Measurements from ENCODE around the gene CHORDC1.

DNA sequence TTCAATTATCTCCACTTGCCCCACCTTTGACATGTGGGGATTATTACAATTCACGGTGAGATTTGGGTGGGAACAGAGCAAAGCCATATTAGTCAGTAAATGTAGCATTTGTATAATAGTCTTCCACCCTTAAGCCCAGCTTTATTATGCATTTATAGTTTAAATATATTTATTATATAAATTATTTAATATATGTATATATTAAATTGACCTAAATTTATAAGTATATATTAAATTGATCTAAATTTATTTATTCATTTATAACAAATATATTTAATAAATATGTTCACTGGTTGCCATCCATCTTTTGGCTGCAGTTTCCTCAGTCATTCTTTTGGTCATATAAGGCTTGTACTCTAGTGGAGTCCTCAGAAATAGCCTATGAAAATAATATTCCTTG is 23.6 kb upstream of the CHORDC1 start:
- TF ChIP-seq, protein P1, sequence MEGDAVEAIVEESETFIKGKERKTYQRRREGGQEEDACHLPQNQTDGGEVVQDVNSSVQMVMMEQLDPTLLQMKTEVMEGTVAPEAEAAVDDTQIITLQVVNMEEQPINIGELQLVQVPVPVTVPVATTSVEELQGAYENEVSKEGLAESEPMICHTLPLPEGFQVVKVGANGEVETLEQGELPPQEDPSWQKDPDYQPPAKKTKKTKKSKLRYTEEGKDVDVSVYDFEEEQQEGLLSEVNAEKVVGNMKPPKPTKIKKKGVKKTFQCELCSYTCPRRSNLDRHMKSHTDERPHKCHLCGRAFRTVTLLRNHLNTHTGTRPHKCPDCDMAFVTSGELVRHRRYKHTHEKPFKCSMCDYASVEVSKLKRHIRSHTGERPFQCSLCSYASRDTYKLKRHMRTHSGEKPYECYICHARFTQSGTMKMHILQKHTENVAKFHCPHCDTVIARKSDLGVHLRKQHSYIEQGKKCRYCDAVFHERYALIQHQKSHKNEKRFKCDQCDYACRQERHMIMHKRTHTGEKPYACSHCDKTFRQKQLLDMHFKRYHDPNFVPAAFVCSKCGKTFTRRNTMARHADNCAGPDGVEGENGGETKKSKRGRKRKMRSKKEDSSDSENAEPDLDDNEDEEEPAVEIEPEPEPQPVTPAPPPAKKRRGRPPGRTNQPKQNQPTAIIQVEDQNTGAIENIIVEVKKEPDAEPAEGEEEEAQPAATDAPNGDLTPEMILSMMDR (optimal IDR thresholded peaks at IDR 0.05 in 1 of 3, IDR thresholded peaks at IDR 0.05 in 1 of 3, conservative IDR thresholded peaks at IDR 0.05 in 1 of 3; ENCODE audit: extremely low read depth in 1 of 3, insufficient read depth in 2 of 3, low read length in 3 of 3), result no peak
- TF ChIP-seq EZH2 (IDR thresholded peaks at IDR 0.05; ENCODE audit: low read length), result no peak
